Activated T-cell treated with anti-CD3 and anti-CD28 coated beads, Interleukin-2, amount 50 U/mL, for 72 hours (primary cell): ENCODE measurements around the gene CNR1. TPM values are rescaled to one million over a fixed set of nuclear protein-coding genes. Genes with fewer than 3 reads are reported as not detected.

Experiments used
- total RNA-seq, 2 donors: library from RNA; stranded (reverse); gene quantifications; one replicate each; pipeline ENCODE4 v1.2.3, GENCODE V29; 2022

The CNR1 gene
- total RNA-seq, 2 donors from 2014 or later = 0.19 to 0.37 TPM

Other genes with a start within 250 kb of the CNR1 start
- not detected for gene SPACA1, start 118.5 kb downstream of the CNR1 start, total RNA-seq